Kidney capillary endothelial cell (primary cell): Measurements from ENCODE around the gene FNDC3B.

ENCODE experiments used
- DNase-seq: peaks from one replicate; pipeline ENCODE4 v3.0.0-alpha.2; 2018; ENCODE audit warnings: low spot score

FNDC3B gene

GRCh38 chr3:172151651-172152649 lies 112.6 kb downstream of the FNDC3B start:
- DNase-seq: no peak

GRCh38 chr3:172152874-172153273 lies 113.5 kb downstream of the FNDC3B start:
- peak; percentile 74 for DNase-seq

DNA sequence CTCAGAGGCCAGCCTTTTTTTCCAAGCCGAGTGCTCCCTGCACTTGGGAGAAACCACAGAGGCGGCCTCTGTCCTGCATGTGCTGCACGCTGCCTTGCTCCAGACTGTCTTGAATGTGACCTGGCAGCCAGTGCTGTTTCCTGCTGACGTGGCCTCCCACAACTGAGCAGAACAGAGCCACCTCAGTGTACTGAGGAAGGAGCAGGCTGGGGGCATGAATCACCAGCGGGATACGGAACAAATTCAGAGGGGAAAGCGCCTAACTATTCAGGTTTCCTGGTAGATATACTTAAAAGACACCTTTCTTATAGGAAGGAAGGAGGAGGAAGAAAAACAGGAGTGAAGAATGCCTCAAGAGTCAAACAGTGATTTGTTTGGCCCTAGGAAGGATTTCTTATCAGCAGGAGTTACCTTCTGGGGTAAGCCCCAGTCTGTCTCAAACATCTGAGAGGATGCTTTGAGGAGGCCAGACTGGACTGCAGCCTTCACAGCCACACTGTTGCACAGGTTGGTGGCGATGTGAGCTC lies 114.0 kb downstream of the FNDC3B start:
- peak; percentile 95 for DNase-seq

DNA sequence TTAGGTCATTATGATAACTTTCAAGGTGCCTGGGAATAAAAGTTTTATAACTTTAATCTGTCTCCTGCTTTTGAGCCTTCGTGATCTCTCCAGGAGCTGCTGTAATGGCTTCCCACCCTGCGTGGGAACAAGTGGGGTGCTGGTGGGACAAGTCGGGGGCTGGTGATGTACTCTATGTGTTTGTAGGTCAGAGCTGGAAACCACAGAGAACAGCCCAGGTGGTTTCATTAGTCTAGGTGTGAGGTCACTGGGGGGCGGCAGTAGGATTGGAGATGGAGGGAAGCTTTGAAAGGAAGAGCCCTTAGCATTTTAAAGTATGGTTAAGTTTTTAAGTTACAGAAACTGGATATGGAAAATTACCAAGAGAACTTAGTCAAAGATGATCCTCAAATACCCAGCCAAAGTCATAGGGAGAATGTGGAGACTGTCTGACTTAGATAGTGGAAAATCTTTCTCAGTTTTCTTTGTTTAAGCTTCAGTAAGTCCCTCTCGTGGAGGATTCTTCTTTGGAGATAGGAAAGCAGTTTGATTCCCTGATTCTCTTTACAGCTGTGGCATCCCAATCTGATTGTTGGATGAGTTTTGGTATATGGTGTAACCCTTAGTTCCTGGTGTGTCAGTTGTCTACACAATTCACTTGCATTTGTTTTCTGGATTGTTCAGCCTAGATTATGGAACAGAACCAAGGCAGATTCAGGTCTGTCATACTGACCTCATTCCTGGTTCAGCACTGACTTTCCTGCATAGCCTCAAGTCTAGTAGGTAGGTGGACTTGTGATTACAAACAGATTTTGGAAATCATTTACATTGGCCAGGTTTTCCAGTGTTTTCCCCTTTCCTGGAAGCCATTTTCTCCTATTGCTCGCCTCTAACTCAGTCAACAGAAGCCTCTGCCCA lies 115.6 kb downstream of the FNDC3B start:
- no peak for DNase-seq

DNA sequence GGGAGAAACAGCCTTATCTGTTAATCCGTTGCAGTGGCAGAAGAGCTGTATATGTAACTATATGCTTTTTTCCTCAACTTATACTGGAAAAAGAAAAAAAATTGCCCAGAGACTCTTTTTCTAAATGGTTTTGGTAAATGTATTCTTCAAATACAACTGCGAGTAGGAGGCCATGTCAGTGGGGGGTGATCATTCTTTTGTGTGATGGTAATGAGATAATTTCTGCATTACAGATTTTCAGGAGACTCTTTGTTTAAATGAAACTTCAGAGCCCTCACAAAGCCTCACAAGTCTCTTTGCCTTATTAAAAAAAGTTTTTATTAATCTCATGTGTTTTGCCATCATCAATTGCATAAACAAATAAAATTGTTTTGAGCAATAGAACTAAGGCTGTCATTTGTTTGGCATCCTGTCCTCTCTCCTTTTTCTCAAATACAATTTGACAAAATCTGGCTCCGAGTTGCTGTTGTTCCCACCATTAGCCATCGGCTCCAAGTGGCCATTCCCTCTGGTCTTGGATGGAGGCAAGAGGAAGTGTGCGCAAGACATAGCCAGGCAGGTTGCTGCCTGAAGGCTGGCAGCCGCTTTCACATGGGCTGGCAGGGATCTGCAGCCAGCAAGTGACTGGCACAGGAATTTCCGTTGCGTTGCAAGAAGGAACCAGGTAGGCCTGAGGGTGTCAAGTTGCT lies 116.7 kb downstream of the FNDC3B start:
- no peak for DNase-seq

DNA sequence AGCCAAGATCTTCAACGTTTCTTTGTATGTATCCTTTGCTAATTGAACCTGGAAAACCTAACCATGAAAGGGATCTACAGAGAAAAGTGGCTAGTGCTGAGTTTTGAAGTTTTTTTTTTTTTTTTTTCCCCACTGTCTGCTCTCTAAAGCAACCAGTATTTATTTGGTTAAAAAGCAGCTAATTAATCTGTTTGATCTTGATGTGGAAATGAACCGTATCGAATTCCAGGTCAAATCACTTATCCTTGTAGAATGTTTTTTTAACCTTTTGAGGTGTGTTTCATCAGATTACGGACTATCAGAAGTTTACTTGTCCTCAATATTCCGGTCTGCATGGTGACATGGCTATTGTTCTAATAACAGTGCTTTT lies 117.2 kb downstream of the FNDC3B start:
- DNase-seq: no peak

- no peak for DNase-seq
Observed at GRCh38 chr3:172157564-172158258, 118.3 kb downstream of the FNDC3B start.

- no peak for DNase-seq
Observed at GRCh38 chr3:172158741-172159140, 119.4 kb downstream of the FNDC3B start.

- no peak for DNase-seq
Observed at GRCh38 chr3:172159376-172159775, 120.0 kb downstream of the FNDC3B start.

- DNase-seq: no peak
Observed at GRCh38 chr3:172159962-172160538, 120.7 kb downstream of the FNDC3B start.

- DNase-seq: no peak
Observed at GRCh38 chr3:172161133-172161789, 121.9 kb downstream of the FNDC3B start.

DNA sequence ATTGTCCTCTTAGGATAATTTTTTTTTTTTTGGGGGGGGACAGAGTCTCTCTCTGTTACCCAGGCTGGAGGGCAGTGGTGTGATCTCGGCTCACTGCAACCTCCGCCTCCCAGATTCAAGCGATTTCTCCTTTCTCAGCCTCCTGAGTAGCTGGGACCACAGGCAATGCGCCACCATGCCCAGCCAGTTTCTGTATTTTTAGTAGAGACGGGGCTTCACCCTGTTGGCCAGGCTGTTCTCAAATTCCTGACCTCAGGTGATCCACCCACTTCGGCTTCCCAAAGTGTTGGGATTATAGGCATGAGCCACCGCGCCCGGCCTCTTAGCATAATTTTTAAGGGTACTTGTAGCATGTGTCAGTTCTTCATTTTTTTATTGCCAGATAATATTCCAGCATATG lies 122.6 kb downstream of the FNDC3B start:
- DNase-seq: no peak

- DNase-seq: no peak
Observed at GRCh38 chr3:172163320-172163719, 123.9 kb downstream of the FNDC3B start.

GRCh38 chr3:172164620-172165362 lies 125.4 kb downstream of the FNDC3B start:
- no peak for DNase-seq

DNA sequence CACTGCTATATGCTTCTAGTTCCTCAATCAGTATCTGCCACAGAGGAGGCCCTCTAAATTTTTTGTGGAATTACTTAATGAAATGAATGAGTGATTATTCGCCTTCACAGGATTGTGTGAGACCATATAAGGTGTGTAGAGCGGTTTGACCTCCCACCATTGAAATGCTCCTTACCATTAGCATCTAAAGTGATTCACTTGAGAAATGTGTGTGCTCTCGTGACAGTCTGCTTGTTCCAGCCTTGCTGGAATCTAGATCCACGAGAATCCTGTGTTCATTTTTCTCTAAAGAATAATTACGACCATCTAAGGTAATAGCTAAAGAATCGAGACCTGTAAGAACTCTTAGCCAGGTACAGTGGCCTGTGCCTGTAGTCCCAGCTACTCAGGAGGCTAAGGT lies 126.9 kb downstream of the FNDC3B start:
- no peak for DNase-seq

DNA sequence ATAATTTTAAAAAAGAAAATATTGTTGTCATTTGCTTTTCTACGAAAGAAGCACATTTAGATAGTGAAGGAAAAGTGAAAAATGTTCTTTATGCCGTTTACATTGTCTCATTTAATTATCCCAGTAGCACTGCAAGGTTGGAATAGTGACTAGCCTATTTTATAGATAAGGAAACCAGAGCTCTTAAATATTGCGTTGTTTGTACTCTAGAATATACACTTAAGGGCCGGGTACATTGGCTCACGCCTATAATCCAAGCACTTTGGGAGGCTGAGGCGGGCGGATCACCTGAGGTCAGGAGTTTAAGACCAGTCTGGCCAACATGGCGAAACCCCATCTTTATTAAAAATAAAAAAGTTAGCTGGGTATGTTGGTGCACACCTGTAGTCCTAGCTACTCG lies 127.5 kb downstream of the FNDC3B start:
- no peak for DNase-seq

GRCh38 chr3:172167892-172168648 lies 128.7 kb downstream of the FNDC3B start:
- DNase-seq: no peak

DNA sequence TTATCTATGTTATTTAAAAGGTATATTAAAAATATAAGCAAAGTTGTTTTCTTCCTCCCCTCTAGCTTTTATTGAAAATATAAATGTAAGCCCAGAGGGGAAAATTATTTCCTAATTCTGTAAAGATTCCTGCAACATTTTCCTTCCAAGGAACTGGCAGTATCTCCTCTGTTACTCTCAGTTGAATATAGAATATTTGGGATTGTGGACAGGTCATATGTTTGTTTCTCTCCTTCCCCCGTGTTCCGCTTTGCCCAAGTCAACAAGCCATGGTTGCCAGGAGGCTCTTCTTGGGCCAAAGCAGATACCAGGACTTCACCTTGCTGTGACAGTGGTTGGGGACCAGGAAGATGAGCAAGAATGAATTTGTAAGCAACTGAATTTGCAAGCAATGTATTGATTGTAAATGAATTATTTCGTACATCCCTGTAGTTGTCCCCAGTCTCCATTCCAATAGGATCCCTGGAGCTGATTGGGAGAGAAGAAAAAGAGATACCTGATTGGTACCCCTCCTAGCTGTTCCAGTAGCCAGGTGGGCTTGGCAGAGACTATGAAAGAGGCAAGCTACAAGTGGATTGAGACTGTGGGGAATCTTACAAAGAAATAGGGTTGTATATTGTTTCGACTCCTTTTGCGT lies 130.8 kb downstream of the FNDC3B start:
- DNase-seq: no peak
